DMS 273 treated with DMSO at 0.1 percent for 48 hours (cell line): ENCODE measurements around the gene PRSS50.

Experiments used
- DNase-seq: peaks from one replicate; lab custom pipeline; 2025; lab: John Stamatoyannopoulos, UW

Gene PRSS50

GRCh38 chr3:46725621-46726314 is 8.1 kb upstream of the PRSS50 start:
- no peak for DNase-seq

- no peak for DNase-seq
These were observed 6.8 kb upstream of the PRSS50 start for GRCh38 chr3:46724424-46724823.

GRCh38 chr3:46722443-46722842 is 4.8 kb upstream of the PRSS50 start:
- no peak for DNase-seq

DNA sequence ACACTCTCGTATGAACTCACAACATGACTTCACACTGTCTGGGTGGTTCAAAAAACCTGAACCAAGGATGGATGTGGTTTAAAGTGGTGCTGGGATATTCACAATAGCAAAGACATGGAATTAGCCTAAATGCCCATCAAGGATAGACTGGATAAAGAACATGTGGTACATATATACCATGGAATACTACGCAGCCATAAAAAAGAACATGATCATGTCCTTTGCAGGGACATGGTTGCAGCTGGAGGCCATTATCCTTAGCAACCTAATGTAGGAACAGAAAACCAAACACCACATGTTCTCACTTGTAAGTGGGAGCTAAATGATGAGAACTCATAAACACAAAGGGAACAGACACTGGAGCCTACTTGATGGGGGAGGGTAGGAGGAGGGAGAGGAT is 3.3 kb upstream of the PRSS50 start:
- DNase-seq = no peak

DNA sequence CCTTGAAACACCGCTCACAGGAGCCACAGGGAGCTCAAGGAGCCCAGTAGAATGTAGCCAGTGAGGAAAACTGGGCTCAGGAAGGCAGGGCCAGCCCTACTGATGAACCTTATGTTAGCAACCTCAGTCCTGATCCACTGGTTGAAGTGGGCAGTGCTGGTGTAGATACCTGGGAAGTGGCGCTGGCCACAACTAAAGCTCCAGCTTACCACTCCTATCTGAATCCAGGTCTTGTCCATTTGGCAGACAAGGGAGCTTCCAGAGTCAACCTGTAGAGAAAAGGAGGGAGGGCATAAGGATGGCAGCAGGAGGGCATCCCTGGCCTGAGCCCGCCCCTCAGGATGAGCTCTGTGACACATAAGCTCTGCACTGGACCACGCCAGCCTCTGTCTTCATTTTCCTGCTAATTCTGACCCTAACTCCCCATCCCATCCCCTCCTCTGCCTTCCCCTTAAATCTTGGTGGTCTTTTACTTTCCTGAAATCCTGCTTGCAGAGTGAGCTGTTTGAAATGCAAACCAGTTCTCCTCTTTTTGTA is 2.1 kb upstream of the PRSS50 start:
- no peak for DNase-seq

GRCh38 chr3:46719044-46719565 is 1.4 kb upstream of the PRSS50 start:
- DNase-seq = no peak

- no peak for DNase-seq
These were observed 918 bp downstream of the PRSS50 start for GRCh38 chr3:46716461-46717441.

- DNase-seq = no peak
These were observed 2.0 kb downstream of the PRSS50 start for GRCh38 chr3:46715507-46716175.

- no peak for DNase-seq
These were observed 2.8 kb downstream of the PRSS50 start for GRCh38 chr3:46714728-46715506.

DNA sequence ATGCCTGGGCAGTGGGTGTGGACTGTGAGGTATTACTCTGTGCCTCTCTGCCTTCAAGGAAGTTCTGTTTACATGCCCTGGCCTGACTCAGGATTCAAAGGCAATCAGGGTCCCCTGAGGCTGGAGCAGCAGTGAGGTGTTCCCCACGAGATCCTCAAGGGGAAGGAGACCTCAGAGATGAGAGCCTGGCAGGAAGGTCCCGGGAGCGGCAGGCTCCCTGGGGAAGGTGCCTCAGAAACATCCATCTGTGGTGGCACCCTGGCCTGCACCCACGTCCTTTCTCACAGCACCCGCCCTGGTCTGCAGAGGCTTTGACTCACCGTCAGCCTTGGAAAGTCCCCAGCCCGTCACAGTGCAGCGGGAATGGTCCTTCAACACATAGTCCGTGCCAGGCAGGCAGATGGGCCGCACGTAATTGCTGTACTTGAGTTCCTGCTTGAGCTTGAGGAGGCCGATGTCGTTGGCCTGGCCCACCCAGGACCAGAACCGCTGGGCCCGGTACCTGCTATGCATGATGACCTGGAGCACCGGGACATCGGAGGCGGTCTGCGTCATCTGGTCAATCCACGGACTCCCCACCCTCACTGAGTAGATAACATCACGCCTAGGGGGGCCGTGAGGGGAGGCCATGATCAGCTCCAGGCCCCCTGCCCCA is 3.6 kb downstream of the PRSS50 start:
- DNase-seq = no peak

- no peak for DNase-seq
These were observed 4.4 kb downstream of the PRSS50 start for GRCh38 chr3:46713050-46713897.

- DNase-seq = no peak
These were observed 5.2 kb downstream of the PRSS50 start for GRCh38 chr3:46712191-46713049.

DNA sequence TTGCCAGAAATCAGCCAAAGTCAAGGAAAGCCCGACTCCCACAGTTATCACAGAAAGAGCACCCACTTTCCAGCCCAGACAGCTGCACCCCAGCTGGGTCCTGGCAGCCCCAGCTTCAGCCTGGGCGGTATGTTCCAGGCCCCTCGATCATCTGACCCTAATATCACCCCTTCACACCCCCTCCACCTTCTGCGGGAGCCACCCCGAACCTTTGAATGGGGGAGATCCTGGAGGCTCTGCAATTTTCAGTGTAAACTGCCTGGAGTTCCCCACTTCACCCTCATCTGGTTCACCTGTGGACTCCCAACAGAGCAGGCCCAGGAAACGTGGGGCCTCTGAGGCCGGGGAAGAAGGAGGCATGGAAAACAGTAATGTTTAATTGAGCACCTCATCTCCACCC is 5.9 kb downstream of the PRSS50 start:
- DNase-seq = no peak

- DNase-seq = no peak
These were observed 6.4 kb downstream of the PRSS50 start for GRCh38 chr3:46711305-46711704.

DNA sequence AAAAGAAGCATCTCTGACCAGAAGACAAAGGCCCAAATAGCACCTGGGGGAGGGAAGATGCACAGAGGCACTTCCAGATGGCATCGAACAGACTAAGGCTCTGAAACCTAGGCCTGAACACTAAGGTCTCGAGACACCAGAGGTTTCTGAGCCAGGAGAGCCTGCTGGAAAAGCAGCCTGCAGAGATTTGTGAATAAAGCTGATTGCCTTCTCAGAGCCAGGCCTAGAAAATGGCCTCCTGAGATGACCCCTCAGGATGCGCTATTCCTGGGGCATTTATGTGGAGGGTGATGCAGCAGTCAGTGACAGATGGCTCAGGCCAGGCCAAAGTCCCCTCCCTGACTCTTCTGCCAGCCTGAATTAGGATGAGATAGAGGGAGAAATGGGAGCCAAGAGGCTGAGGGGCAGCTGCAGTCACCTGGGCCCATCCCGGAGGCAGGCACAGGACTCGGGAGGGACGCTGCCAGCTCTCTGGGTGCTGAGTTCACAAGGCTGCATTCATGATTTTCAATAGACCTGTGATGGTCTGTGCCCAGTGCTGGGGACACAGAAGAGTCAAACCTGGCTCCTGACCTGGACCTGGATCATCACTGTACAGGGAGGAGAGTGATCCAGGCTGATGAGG is 6.9 kb downstream of the PRSS50 start:
- no peak for DNase-seq

- no peak for DNase-seq
These were observed 7.4 kb downstream of the PRSS50 start for GRCh38 chr3:46710229-46710628.

- no peak for DNase-seq
These were observed 7.9 kb downstream of the PRSS50 start for GRCh38 chr3:46709721-46710120.

DNA sequence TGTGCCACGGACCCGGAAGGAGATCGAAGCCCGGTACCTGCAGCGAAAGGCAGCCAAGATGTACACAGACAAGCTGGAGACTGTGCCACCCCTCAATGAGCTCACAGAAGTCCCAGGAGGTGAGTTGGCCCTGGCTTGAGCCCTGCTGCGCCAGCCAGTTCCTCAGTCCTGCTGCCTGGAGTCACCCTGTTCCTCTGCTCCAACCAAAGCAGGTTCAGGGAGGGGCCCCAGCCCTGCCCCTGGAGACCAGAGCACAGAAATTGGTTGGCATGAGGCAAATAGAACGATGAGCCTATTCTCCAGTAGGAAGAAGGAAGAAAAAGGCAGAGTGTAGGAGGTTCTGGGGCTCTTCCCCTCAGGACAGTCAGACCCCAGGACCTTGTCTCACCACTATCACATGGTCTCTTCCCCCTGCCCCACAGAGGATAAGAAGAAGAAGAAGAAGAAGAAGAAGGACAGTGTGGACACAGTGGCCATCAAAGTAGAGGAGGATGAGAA is 8.5 kb downstream of the PRSS50 start:
- DNase-seq = no peak
